IPS-NIHi11 (cell line): Measurements from ENCODE around the gene FLNB.
"Not testable (repeated sequence)": the region's sequence is repeated elsewhere in the genome, so short reads cannot be mapped to it uniquely, and the experiment has no call there.

ENCODE experiments used
- DNase-seq: peaks from one replicate; pipeline ENCODE4 v3.0.0; 2012; ENCODE audit warnings: mixed read lengths, low spot score

The FLNB gene

DNA sequence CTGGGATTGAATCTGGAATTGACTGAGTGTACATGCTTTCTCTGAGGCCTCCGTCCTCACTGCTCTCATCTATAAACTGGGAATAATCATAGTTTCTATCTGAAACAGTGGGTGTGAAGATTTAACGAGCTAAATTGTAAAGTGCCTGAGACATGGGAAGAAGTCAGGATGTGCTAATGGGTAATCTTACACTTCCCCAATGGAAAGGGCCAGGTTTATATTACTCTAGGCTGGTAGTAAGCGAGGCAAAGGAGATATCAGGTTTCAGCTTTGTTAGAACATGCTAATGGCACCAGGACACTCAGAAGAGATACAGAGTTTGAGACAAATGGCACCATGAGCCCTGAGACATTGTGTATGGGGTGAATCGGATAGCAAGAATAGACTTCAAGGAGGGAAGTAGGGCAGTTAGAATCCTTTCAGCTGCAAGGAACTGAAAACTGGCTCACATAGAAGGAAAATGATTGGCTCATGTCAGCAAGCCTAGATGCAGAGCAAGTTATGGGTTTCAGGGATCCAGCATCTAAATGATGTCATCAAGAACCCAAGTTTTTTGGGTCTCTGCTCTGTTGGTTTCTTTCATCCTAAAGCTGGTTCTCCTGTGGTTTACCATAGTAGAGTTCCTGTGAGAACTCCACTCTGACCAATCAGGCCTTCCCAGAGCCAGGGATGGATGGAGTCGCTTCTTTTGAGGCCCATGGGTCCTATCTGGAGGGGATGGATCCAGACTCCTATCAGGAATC lies 21.8 kb downstream of the FLNB start:
- DNase-seq = no peak

DNA sequence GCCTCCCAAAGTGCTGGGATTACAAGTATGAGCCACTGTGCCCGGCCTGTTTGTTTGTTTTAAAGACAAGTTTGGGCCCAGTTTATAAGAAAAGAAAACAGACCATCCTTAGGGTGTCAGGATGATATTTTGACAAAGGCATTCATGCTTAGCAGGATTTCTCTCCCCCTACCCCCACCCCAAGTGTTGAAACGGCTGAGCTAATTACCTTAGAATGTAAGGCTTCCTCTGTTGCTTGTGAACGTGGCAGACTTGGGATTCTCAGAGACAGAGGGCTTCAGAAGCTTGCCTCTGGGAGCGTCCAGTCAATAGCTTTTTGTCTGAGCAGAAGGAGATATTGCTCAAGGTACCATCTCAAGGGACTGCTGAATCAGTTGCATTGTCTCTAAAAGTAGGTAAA lies 24.0 kb downstream of the FLNB start:
- DNase-seq = no peak

DNA sequence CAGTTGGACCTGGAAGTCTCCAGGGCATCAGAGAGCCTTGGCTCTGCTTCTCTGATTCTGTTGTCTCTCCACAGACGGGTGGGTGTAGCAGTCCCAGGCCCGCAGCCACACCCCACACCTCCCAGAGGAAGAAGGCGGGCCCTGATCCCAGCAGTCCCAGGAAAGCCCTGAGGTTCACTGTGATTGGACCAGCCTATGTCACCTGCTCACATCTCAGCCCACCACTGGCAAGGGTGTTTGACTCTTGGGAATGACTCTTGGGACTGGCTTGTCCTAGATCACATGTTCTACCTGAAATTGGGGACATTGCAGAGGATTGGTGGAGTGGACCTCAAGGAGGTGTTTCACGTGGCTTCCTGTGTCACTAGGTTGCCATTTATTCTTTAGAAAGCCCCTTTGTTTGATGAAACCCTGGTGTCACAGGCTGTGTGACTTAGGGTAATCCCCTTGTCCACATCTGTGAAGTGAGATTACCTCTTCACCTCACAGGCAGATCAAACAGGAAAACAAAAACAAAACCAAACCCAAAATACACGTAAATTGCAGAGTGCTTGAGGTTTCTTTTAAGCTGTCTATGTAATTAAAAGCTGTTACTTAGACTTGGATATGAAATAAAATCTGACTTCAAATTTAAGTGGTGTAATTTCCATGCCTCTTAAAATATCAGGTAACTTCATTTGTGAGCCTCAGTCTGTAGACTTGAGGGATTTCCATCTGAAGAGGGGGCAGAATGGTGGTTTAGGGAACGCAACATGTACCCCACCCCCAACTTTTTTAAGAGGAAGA lies 26.7 kb downstream of the FLNB start:
- DNase-seq = no peak

DNA sequence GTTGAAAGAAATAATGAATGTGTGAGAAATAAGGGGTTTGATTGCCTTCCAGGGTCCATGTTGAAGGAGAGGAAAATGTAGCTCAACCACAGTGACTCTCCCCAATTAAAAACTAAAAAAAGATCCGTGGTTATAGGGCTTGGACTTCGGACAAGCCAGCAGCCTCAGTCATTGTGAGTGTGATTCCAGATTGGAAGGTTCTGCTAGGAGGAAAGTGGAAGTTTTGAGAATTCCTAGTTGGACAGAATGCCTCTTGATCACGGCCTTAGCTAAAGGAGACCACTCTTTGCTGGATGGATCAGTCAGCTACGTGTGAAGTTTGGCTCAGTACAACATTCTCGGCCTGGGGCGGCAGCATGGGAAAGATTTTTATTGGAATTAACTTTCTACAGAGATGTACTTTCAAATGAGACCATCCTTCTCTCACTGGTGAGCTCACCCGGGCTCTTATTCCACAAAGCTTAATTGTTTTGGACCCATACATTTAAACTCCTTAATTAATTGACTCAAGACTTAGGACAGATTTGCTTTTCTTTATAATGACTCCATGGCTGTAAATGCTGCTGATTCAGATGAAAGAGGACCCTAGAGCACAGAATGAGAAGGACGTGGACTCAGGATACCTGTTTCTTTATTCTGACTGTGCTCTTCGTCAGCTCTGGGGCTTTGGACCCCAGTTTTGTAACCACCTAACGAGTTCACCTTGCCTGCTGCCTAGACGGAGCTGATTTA lies 27.5 kb downstream of the FLNB start:
- no peak for DNase-seq

DNA sequence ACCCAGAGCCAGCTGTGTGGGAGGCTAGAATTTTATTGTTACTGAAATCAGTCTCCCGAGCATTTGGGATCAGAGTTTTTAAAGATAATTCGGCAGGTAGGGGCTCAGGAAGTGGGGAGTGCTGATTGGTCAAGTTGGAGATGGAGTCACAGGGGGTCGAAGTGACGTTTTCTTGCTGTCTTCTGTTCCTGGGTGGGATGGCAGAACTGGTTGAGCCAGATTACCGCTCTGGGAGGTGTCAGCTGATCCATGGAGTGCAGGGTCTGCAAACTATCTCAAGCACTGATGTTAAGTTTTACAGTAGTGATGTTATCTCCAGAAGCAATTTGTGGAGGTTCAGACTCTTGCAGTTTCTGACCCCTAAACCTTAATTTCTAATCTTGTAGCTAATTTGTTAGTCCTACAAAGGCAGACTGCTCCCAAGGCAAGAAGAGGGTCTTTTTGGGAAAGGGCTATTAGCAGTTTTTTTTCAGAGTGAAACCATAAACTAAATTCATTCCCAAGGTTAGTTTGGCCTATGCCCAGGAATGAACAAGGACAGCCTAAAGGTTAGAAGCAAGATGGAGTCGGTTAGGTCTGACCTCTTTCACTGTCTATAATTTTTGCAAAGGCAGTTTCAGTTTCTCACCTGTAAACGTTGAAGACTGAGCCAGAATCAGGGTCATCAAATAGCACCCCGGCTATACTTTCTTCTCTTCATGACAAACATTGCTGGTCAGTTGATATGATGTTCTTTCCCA lies 28.2 kb downstream of the FLNB start:
- no peak for DNase-seq

DNA sequence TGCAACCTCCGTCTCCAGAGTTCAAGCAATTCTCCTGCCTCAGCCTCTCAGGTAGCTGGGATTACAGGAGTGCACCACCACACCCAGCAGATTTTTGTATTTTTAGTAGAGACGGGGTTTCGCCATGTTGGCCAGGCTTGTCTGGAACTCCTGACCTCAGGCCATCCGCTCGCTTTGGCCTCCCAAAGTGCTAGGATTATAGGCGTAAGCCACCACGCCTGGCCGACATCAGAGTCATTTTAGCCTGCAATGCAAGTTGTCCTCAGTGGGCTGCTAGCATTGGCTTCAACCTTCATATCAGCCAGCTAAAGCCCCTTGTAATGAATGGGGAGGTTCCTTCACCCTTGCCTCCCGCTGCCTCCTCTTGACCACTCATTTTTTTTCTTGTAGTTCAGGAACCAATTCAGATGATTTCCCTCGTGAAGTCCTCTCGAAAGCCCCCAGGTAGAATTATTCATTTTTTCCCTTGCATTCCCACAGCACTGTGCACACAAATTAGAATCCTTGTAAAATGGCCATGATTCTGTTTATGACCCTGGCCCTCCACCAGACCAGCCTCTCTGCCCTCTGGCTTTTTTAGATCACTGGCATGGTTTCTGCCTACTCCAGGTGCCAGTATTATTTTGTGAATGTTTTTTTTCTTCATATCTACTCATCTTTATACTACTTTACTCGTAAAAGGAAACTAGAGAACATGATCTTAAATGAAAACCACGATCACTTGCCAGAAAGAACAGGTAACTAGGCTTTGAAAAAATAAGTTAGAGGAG lies 29.1 kb downstream of the FLNB start:
- DNase-seq = no peak

DNA sequence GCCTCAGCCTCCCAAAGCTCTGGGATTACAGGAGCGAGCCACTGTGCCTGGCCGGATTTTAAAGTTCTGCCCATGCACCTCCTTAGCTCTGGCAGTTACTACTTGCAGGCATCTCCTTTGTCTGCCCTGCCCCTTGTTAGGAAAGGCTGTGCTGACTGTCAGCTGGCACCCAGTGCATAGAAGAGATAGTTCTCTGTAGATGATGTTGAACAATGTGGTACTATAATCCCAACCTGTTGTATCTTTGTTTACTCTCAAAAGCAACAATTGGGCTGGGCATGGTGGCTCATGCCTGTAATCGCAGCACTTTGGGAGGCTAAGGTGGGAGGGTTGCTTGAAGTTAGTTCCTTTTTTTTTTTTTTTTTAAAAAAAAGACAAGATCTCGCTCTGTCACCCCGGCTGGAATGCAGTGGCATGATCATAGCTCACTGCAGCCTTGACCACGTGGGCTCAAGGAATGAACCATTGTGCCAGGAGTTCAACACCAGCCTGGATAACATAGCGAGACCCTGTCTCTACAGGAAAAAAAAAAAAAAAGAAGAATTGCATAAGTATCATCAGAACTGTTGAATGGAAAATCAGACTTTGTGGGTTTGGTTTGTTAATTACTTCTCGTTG lies 30.6 kb downstream of the FLNB start:
- DNase-seq = no peak

DNA sequence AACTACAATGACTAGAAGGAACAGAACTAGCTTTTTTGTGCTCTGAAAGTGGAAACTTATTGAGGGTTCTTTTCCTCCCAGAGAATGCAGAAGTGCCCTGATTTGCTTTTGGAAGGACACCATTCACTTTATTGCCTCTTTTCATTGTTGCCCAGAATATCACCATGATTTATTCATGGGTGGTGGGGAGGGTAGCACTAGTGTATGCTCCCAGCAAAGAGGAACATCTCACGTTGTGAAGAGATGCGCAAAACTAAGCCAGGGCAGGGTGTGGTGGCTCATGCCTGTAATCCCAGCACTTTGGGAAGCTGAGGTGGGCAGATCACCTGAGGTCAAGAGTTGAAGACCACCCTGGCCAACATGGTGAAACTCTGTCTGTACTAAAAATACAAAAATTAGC lies 31.4 kb downstream of the FLNB start:
- no peak for DNase-seq

DNA sequence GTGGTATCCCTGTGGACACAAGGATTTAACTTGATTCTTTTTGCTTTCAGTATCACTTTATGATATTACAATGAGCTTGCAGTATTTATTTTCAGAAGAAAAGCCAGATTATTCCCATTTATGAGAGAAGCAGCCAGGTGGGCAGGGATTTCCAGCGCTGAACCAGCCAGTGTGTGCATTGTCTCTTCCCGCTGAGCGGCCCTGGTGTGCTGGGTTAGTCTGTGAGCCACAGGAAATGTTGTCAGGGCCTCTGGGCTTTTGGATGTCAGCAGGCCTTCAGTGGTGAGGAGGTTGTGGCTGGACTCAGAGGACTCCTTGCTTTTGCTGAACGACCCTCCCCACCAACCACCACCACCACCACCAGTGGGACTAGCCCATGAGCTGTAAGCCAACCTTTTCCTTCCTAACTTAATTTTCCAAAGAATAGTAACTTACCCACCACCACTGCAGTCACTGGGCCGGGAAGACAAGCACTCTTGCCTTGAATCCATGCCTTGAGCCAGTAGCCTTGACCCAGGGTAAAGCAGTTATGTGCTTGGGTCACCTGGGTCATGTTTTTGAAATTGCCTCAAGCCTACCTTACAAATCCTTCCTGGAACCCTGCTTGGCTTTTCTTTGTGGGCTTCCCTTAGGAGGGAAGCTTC lies 33.1 kb downstream of the FLNB start:
- DNase-seq = no peak

DNA sequence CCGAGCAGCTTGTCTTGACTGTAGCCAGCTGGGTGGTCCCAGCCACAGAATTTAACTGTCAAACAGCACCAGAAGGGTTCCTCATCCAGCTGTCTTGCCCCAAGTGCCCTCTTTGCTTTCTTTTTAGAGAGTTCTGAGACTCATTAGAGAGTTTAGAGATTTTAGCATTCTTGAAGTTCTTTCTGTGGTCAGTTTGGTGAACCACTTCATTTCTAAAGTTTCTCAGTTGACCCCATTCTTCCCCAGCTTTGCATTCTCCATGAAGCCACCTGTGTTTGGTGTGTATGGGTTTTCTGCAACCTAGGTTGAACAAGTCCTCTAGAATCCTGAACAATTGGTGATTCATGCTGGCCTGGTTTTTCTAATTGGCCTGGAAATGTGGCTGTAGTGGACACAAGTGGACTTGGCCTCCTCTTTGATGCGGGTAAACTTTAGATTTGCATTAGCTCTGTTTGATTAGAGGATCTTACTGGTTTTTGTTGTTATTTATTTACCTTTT lies 33.7 kb downstream of the FLNB start:
- DNase-seq = no peak

DNA sequence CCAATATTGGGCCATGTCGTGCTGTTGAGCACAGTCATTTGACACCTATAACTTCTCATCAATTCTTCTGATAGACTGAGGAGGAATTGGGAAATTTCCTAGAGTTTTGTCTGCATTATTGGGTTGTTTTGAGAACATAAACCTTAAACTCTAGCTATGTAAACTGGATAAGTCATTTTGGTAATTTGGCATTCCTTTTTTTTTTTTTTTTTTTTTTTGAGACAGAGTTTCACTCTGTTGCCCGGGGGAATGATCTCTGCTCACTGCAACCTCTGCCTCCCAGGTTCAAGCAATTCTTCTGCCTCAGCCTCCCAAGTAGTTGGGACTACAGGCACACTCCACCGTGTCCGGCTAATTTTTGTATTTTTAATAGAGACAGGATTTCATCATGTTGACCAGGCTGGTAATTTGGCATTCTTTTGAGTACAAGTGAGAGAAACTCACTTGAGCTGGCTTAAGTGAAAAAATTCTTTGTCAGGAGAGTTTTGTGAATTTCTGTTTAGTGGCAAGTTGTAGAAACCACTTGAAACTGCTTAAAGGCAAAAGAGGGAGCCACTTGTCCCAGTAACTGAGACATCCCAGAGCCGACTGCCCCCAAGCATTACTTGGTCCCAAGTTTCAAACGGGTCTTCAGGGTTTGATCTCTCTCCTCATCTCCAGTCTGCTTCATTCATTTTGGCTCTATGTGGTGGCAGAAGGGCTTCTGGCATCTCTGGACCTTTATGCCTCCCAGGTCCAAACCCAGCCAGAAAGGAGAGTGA lies 34.9 kb downstream of the FLNB start:
- DNase-seq = no peak

DNA sequence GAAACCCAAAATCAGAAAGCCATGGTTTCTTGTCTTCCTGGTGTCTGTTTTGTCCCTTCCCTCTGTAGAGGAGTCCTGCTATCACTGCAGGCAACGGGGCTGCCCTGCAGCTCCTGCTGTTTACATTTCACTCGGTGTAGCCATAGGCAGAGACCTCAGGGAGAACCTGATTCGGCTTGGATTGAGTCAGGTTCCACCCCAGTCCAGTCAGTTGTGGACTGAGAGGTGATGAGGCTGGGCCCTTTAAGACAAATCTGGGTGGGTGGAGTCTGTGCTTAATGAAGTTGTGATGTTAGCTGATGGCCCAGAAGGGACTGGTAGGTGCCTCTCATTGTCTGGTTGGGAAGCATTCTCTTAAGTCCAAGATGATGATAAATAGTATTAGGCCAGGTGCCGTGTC lies 35.7 kb downstream of the FLNB start:
- no peak for DNase-seq

DNA sequence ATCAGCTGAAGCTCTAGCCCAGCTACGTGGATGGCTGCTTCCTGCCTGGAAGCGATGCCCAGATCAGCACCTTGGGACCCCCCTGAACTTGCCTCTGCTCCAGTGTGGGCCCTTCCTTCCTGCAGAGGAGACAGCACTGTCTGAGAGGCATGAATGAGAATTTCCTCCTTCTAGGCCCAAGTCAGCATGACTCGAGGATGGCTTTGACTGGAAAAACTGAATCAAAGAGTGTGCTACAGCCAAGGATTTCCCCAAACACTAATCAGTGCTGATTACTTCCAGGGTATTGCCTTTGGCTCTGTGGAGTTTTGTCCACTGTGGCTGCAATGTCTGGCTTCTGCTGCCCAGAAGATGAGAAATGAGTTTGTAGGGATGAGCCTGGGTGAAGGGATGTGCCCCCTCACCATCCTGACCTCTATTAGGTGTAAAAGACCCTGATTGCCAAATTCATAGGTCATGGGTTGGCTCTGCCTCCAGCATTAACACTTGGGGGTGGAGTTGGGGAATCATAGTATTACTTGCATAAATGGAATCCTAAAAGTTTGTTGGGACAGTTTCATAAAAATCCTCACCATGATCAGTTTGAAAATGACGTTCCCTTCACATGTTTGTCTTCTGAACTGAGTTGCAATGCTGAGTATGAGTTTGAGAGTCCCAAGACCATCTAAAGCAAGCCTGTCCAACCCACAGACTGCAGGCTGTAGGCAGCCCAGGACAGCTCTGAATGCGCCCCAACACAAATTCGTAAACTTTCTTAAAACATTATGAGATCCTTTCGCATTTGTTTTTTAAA lies 36.7 kb downstream of the FLNB start:
- DNase-seq = no peak

DNA sequence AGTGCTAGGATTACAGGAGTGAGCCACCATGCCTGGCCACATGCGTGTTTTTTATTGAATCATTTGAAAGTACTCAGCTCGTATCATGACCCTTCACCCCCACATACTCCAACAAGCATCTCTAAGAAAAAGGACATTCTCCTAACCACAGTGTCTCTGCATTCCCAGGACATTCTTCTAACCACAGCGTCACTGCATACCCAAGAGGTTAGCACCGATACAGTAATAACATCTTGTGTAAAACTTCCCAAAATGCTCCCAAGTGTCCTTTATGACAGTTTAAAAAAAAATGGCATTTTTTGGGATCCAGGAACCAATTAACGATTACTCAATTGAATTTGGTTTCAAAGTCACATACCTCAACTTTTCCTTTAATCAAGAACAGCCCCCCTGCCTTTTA lies 39.6 kb downstream of the FLNB start:
- no peak for DNase-seq

DNA sequence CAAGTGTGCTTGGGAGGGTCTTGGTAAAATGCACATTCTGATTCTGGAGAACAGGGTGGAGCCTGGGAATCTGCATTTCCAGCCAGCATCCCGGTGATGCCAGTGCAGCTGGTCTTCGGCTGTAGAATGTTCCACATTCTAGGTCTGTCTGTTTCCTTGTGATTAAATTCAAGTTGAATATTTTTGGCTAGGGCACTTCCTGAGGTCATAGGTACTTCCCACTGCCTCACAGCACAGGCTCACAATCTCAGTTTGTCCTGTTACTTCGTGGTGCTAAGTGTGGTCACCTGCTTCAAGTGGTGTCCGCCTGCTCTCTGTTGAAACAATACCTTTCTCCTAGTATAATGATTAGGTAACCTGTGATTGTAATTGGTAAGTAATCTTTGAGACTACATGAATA lies 40.1 kb downstream of the FLNB start:
- no peak for DNase-seq

DNA sequence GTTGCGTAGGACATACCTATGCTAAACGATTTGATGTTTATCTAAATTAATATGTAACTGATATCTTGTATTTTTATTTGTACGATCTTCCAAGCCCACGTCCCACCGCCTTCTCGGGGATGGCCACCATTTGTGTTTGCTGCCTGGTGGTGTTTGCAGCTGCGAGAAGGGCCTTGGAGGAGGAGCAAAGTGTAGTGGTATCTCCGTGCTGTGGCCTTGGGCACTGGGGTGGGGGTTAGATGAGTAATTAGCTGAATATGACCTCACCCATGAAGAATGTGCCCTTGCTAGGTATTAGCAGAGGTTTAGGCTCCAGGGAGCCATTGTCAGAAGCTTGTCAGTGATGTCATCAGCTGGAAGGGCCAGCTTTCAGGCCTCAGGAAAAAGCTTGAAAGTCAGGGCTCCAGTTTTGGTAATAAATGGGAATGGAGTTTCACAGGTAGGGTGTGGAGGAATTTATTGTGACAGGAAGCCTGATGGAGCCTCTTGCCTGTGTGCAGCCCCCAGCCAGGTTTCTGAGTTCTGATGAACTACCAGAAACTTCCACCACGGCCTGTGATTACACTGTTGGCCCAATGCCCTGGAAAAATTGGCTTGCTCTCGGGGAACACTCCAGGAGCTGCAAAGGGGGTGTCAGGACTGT lies 41.0 kb downstream of the FLNB start:
- peak; percentile 86 for DNase-seq

DNA sequence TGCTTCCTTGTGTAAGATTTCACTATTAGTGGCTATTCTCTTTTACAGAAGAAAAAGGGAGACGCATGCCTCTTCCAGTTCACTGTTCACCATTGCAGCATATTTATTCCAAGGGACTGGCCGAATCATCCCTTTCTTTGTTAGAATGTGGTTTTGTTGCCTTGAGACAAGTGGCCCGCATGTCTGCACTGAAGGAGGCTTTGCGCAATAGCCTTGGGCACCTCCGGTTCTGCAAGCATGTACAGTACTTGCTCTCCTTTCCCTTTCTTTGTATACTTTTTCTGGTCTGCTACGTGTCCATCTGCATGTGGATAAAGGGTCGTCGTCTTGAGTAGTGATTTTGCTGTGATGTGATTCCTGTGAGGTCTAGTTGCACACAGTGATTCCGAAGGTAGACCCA lies 43.0 kb downstream of the FLNB start:
- no peak for DNase-seq

DNA sequence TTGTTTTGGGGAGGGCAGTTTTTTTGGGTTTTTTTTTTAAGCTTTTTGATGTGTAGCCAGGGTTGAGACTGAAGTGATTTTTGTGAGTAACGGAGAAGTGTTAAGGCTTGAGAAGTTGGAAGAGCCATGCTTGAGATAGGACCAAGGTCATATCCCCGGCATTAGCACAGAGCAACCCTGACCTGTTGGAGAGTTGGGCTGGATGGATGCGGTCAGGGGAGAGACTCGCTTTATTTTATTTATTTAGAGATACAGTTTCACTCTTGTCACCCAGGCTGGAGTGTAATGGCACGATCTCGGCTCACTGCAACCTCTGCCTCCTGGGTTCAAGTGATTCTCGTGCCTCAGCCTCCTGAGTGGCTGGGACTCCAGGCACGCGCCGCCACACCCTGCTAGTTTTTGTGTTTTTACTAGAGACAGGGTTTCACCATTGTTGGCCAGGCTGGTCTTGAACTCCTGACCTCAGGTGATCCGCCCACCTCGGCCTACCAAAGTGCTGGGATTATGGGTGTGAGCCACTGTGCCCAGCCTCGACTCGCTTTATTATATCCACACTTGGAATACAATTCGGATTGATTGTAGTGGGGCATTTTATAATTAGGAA lies 43.5 kb downstream of the FLNB start:
- DNase-seq = not testable (repeated sequence)
